Neural progenitor cell (in vitro differentiated cells): ENCODE measurements around the gene ARHGAP26.

Experiments used
- CTCF ChIP-seq: fragments of 200-600 bp; sonication (generic); IDR thresholded peaks from 2 replicates; pipeline ENCODE4 v1.5.1; 2017; ENCODE audit warnings: antibody characterized with exemption, mild to moderate bottlenecking
- EZH2 ChIP-seq: fragments of 200-600 bp; sonication (generic); IDR thresholded peaks from 2 replicates; pipeline ENCODE4 v1.6.1; 2017; ENCODE audit warnings: antibody characterized with exemption, mild to moderate bottlenecking, moderate library complexity

- TF ChIP-seq CTCF: no peak
- TF ChIP-seq EZH2: no peak
These were observed 314.2 kb downstream of the ARHGAP26 start for GRCh38 chr5:143084407-143084806.
